Stimulated activated CD8-positive, alpha-beta memory T cell treated with anti-CD3 and anti-CD28 coated beads, Interleukin-4, amount 100 ng/mL, for 1 hour (primary cell): ENCODE measurements around the gene TOPORS.
A peak's percentile ranks its signal among the peaks of the same experiment; 100 is the strongest.
"Not testable (repeated sequence)": the region's sequence is repeated elsewhere in the genome, so short reads cannot be mapped to it uniquely, and the experiment has no call there.

ENCODE experiments used
- DNase-seq, 2 donors: peaks; one replicate each; pipeline ENCODE4 v3.0.0-alpha.2; 2020; ENCODE audit warnings: low read depth in 2 of 2, low spot score in 1 of 2

The TOPORS gene

DNA sequence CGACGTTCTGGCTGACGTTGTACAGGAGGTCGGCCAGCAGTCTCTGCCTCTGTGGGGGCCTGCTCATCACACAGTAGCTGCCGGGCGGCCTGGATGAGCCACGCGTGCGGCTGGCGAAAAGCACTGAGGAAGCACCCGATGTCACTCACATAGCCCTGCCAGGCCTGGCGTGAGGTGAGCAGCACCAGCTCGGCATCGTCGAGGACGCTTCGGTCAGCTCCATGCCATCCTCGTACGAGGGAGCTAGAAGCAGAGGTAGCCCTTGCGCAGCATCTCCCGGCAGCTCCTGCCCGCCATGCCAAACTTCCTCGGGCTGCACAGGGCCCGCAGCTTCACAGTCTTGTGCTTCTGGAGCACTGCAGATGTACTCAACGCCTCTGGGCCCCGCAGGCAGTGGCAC is 14.4 kb upstream of the TOPORS start:
- DNase-seq: no peak

- no peak for DNase-seq
Measured at GRCh38 chr9:32565967-32566366, 13.6 kb upstream of the TOPORS start.

DNA sequence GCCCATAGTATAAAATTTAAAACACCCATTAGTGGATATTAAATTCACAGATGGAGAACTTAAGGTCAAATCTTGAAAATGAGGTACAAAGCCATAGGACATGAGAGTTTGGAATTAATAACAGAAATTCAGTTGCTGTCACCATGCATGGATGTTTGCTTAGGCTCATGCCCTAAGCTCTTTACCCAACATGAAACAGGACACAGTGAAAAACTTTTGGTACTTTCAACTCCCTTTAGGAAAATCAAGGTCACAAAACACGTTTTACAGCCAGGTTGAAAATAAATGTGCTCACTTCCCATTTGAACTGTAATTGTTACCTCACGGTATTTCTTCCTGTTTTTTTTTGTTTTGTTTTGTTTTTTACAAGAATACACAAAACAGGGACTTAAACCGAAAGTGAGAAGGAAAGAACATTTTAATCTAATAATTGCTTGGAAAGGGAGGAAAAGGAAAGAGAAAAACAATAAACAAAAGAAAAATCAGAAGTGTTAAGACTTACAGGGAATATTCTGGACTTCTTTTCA is 6.1 kb upstream of the TOPORS start:
- DNase-seq: no peak

DNA sequence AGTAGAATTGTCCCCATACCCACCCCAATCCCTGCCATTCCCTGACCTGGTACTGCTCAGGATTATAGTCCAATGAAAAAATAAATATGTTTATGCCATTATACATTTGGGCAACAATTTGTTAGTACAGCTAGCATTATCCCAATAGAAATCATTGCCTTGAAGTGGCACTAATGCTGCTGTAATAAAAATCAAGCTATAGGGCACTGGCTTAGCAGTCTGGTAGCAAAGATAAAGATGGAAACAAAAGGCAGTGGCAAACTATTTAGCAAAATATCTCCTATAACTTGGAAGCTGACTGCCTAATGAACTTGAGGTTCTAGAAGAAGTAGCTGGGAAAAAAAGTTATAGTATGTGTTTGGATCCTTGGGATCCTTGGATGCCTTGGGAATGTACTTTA is 2.2 kb upstream of the TOPORS start:
- DNase-seq: no peak

DNA sequence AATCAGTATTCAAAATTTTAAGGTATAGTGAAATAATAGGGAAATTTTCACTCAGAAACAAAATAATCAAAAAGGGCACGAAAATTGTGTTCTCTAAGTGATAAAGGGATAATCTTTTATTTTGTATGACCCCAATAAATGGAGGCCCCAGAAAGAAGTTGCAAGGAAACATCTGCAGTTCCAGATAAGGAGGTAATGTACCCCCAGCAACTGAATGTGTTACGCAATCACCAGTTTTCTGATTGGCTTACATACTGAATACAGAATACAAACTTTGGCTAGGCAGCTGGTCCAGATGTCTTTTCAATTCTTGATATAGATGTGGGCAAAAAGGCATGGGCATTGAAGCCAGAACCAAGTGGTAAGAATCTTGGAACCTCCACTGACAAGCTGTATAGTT is 1.7 kb upstream of the TOPORS start:
- no peak for DNase-seq

GRCh38 chr9:32551276-32552051 is 922 bp downstream of the TOPORS start:
- no peak for DNase-seq

- peak; percentile 79 to 88 for DNase-seq
Measured at GRCh38 chr9:32550562-32551275, 1.7 kb downstream of the TOPORS start.

DNA sequence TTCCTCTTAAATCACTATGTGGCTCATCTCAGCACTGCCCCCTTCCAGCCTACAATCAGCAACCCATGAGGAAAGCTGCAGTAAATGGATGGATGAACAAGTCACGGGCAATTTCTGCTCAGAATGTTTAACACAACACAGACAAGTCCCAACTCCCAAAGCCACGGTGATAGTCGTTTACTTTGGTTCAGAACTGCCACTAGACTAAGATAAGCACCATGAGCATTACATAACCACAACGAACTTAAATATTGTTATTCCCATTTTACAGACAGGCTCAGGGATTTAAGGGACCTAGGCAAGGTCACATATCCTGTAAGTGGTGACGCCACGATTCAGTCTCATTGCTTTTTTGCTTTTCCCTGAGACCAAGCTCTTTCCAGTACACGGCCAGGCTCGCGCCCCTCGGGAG is 2.2 kb downstream of the TOPORS start:
- no peak for DNase-seq

GRCh38 chr9:32548213-32548612 is 4.2 kb downstream of the TOPORS start:
- DNase-seq: not testable (repeated sequence)

DNA sequence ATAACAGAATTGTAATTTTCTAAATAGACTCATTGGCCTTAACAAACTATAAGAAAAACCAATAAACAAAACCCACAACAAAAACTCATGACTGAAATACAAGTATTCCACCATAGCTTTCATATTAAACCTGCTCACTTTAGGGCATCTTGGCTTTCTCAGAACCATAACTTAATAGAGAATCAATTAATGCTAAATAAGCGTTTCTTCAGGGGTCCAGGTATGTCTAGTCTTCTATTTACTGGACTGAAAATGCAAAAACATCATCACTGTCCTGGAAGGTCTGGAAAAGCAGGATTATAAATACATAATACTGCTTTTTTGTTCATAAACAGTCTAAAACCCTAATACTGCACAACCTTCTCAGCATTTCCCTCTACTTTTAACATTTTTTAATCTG is 6.5 kb downstream of the TOPORS start:
- DNase-seq: no peak

- DNase-seq: no peak
Measured at GRCh38 chr9:32543047-32543446, 9.3 kb downstream of the TOPORS start.

GRCh38 chr9:32533816-32534215 is 18.6 kb downstream of the TOPORS start:
- DNase-seq: no peak

- no peak for DNase-seq
Measured at GRCh38 chr9:32533336-32533735, 19.1 kb downstream of the TOPORS start.

DNA sequence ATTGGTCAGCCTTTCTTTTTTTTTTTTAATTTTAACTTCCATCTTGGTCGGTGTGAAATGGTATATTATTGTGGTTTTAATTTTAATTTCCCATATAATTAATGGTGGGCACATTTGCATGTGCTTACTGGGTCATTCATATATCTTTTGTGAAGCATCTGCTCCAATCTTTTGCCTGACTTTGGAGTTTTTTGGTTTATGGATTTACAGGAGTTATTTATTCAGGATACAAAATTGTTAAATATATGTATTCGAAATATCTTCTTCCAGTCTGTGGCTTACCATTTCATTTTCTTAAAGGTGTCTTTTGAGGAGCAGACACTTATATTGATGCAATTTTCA is 25.7 kb downstream of the TOPORS start:
- no peak for DNase-seq

GRCh38 chr9:32526041-32526706 is 26.2 kb downstream of the TOPORS start, which contains the start of gene RIGI:
Gene RIGI, minus strand, starts transcription at chr9:32526196. Its CDS starts 30 bp downstream, at chr9:32526166.
- DNase-seq: peak; percentile 54 to 75

GRCh38 chr9:32525709-32526030 is 26.7 kb downstream of the TOPORS start:
- no peak for DNase-seq

- no peak for DNase-seq
Measured at GRCh38 chr9:32524892-32525708, 27.3 kb downstream of the TOPORS start.

GRCh38 chr9:32524558-32524891 is 27.9 kb downstream of the TOPORS start:
- not testable (repeated sequence) for DNase-seq

- no peak for DNase-seq
Measured at GRCh38 chr9:32523910-32524309, 28.5 kb downstream of the TOPORS start.

DNA sequence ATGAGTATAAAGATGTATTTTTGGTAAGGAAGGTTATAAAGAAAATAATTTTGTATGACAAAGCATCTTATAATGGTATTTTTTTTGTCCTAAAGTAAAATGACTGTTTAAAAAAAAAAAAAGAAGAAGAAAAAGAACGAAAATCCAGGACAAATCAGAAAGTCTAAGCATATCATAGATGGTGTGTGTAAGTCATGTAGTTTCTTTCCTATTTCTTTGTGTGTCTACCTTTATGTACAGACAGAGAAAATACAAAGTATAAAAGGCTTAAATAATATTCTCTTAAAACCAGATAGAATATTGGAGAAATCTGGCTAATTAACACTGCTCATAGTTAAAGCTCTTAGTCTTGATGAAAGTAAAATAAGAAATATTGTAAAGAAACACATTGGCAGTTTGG is 34.1 kb downstream of the TOPORS start:
- no peak for DNase-seq

DNA sequence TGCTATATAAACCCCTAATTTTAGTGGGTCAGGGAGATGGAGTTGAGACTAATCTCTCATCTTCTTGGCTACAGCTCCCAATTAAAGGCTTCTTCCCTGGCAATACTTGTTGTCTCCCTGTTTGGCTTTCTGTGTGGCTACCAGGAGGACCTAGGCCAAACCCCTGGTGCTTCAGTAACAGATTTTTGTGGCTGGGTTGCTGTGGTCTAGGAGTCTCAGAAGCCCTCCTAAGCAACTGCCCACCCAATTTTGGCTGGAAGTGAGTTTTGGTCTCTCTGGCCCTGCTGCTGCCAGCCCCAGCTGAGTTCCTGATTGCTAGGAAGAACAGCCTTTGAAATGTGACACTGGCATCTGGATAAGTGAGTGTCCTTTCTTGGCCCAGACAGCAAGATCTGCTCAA is 36.1 kb downstream of the TOPORS start:
- no peak for DNase-seq
